Measurements from ENCODE around the gene DNAH1.

DNAH1 gene

GRCh38 chr3:52299247-52299878, 16.8 kb upstream of the DNAH1 start:
- Histone ChIP-seq H3K27me3 (ENCODE audit: insufficient read depth, poor library complexity, severe bottlenecking) (no peaks in the 10 kb centered on the region), H3K9me3 (ENCODE audit: severe bottlenecking) (no peaks in the 10 kb centered on the region), H3K27ac (ENCODE audit: poor library complexity, severe bottlenecking) (no peak overlapping the region), H3K4me1 (ENCODE audit: insufficient read depth, poor library complexity, severe bottlenecking) (no peaks in the 10 kb centered on the region), H3K36me3 (ENCODE audit: low read depth) (no peaks in the 10 kb centered on the region), H3K4me3 (ENCODE audit: severe bottlenecking) (no peak overlapping the region)
- no peak for ATAC-seq (ENCODE audit: low read depth)
- TF ChIP-seq CTCF (IDR thresholded peaks at IDR 0.05; ENCODE audit: poor library complexity, severe bottlenecking) = no peak
- DNase-seq (ENCODE audit: low spot score) = no peak

- DNase-seq (ENCODE audit: low spot score) = no peak
- no peak overlapping the region for H3K4me3 ChIP-seq (ENCODE audit: severe bottlenecking)
- ATAC-seq (ENCODE audit: low read depth) = peak; percentile 57
Observed at GRCh38 chr3:52299879-52300611, 16.1 kb upstream of the DNAH1 start.

GRCh38 chr3:52302426-52303145, 13.5 kb upstream of the DNAH1 start:
- Histone ChIP-seq H3K27ac (ENCODE audit: poor library complexity, severe bottlenecking) (no peak overlapping the region), H3K4me1 (ENCODE audit: insufficient read depth, poor library complexity, severe bottlenecking) (no peaks in the 10 kb centered on the region), H3K4me3 (ENCODE audit: severe bottlenecking) (no peak overlapping the region), H3K27me3 (ENCODE audit: insufficient read depth, poor library complexity, severe bottlenecking) (no peaks in the 10 kb centered on the region), H3K36me3 (ENCODE audit: low read depth) (no peaks in the 10 kb centered on the region), H3K9me3 (ENCODE audit: severe bottlenecking) (no peaks in the 10 kb centered on the region)
- DNase-seq (ENCODE audit: low spot score) (no peak), ATAC-seq (ENCODE audit: low read depth) (no peak)
- TF ChIP-seq CTCF (IDR thresholded peaks at IDR 0.05; ENCODE audit: poor library complexity, severe bottlenecking) = no peak

More at GRCh38 chr3:52299879-52300611, 16.1 kb upstream of the DNAH1 start:
- H3K4me1 ChIP-seq (ENCODE audit: insufficient read depth, poor library complexity, severe bottlenecking) = no peaks in the 10 kb centered on the region
- no peaks in the 10 kb centered on the region for H3K9me3 ChIP-seq (ENCODE audit: severe bottlenecking)
- no peak overlapping the region for H3K27ac ChIP-seq (ENCODE audit: poor library complexity, severe bottlenecking)
- no peaks in the 10 kb centered on the region for H3K27me3 ChIP-seq (ENCODE audit: insufficient read depth, poor library complexity, severe bottlenecking)
- H3K36me3 ChIP-seq (ENCODE audit: low read depth) = no peaks in the 10 kb centered on the region
- no peak for TF ChIP-seq CTCF (IDR thresholded peaks at IDR 0.05; ENCODE audit: poor library complexity, severe bottlenecking)

- ATAC-seq (ENCODE audit: low read depth) (no peak), DNase-seq (ENCODE audit: low spot score) (no peak)
- no peak overlapping the region for H3K4me3 ChIP-seq (ENCODE audit: severe bottlenecking)
- no peak for TF ChIP-seq CTCF (IDR thresholded peaks at IDR 0.05; ENCODE audit: poor library complexity, severe bottlenecking)
- H3K36me3 ChIP-seq (ENCODE audit: low read depth) = no peaks in the 10 kb centered on the region
- H3K27me3 ChIP-seq (ENCODE audit: insufficient read depth, poor library complexity, severe bottlenecking) = no peaks in the 10 kb centered on the region
- H3K9me3 ChIP-seq (ENCODE audit: severe bottlenecking) = no peaks in the 10 kb centered on the region
- H3K4me1 ChIP-seq (ENCODE audit: insufficient read depth, poor library complexity, severe bottlenecking) = no peaks in the 10 kb centered on the region
- no peak overlapping the region for H3K27ac ChIP-seq (ENCODE audit: poor library complexity, severe bottlenecking)
Observed at GRCh38 chr3:52303811-52304210, 12.3 kb upstream of the DNAH1 start.

Data from RWPE2 (cell line).